Adrenal gland (tissue), 12 donors: ENCODE results near the gene FREY1. TPM values are rescaled to one million over a fixed set of nuclear protein-coding genes. Genes with fewer than 3 reads are reported as not detected.

Source experiments
- DNase-seq, 7 donors: peaks; one replicate each; pipeline ENCODE4 v3.0.0-alpha.2; 2019 to 2020
- H3K27ac ChIP-seq, 5 donors: fragments of 200-600 bp; sonication (generic) in 4 of 5; 1 replicate in 3 of 5; 2 replicates in 2 of 5; pipeline versions ENCODE4 v1.5.1 to v1.8.0; 2016 to 2020; ENCODE audit warnings: mild to moderate bottlenecking in 1 of 5
- H3K27me3 ChIP-seq: fragments of 200-600 bp; 2 replicates; pipeline ENCODE4 v1.8.0; 2021
- H3K36me3 ChIP-seq, 2 donors: fragments of 200-600 bp; replicated peaks in 1 of 2; 1 replicate in 1 of 2; 2 replicates in 1 of 2; pipeline versions ENCODE4 v1.5.1 to v1.8.0; 2018 to 2022
- H3K4me1 ChIP-seq, 2 donors: fragments of 200-600 bp; replicated peaks in 1 of 2; 1 replicate in 1 of 2; 2 replicates in 1 of 2; pipeline versions ENCODE4 v1.5.1 to v1.8.0; 2018 to 2021
- H3K4me3 ChIP-seq, 4 donors: fragments of 200-600 bp; sonication (generic) in 3 of 4; one replicate each; pipeline ENCODE4 v1.5.1; 2016 to 2018
- H3K9me3 ChIP-seq, 3 donors: fragments of 200-600 bp; sonication (generic) in 1 of 3; replicated peaks in 1 of 3; 1 replicate in 2 of 3; 2 replicates in 1 of 3; pipeline versions ENCODE4 v1.5.1 to v1.8.0; 2016 to 2021
- CTCF ChIP-seq, 6 experiments: fragments of 450-650 bp in 4 of 6; fragments of 200-600 bp in 2 of 6; sonication (generic) in 1 of 6; IDR thresholded peaks; 1 replicate in 5 of 6; 2 replicates in 1 of 6; pipeline versions ENCODE4 v1.5.1 to v1.8.0; 2016 to 2021; ENCODE audit warnings: antibody characterized with exemption in 6 of 6, mild to moderate bottlenecking in 2 of 6, moderate library complexity in 1 of 6
- POLR2A ChIP-seq, 2 donors: fragments of 450-650 bp; IDR thresholded peaks; one replicate each; pipeline ENCODE4 v1.6.1; 2017; ENCODE audit warnings: antibody characterized with exemption in 2 of 2, mild to moderate bottlenecking in 2 of 2, moderate library complexity in 1 of 2
- WGBS, 4 donors: extraction: QIAGEN DNeasy Blood & Tissue Kit in 2 of 4; methylation state at CpG; one replicate each; pipeline versions ENCODE4 v1.1.5 to v1.1.7; 2013 to 2017; 5-methylcytosine and 5-hydroxymethylcytosine counted together
- intact Hi-C, 2 donors: fragments of 100-400 bp; cut with DNase I; formaldehyde crosslinking; loops; one replicate each; pipeline versions ENCODE4 v1.14.1 to v1.15.0; 2022 to 2023
- polyA plus RNA-seq, 3 donors: library from polyadenylated mRNA; stranded (reverse); fragments of 200-250 nt in 2 of 3; fragments of 350-450 nt in 1 of 3; fragmentation: Illumina TruSeq in 1 of 3; extraction: RNeasy Lipid Tissue Mini Kit (QIAGEN cat#74804) in 1 of 3; gene quantifications; one replicate each; pipeline ENCODE4 v1.2.3, GENCODE V29; 2013 to 2014
- total RNA-seq, 9 donors: library from RNA; depleted of rRNA in 4 of 9; stranded (reverse); fragments of >200 nt in 4 of 9; fragments of 120-200 nt in 1 of 9; fragmentation: NEBNext Ultra II Directional in 1 of 9; extraction: Animal tissue kit (Norgen Biotek cat#: 25700) in 1 of 9; gene quantifications; one replicate each; pipeline versions ENCODE4 v1.1.0 to v1.2.4, GENCODE V29; 2013 to 2023
- donor health status: healthy with polysubstance abuse.
- donor health status: Bipolar disorder and iron deficiency.
- donor health status: DM: yes; HTN: yes; CAD: no.
- donor health status: DM: no; HTN: no; CAD: no.
- donor health status: DM: no; HTN: no; CAD: no.
- donor health status: DM: yes; HTN: yes; CAD: no.

Gene FREY1
- total and polyA plus RNA-seq, 12 donors, result 0.30 to 1.2 (median 0.79) TPM; not detected in 5

DNA sequence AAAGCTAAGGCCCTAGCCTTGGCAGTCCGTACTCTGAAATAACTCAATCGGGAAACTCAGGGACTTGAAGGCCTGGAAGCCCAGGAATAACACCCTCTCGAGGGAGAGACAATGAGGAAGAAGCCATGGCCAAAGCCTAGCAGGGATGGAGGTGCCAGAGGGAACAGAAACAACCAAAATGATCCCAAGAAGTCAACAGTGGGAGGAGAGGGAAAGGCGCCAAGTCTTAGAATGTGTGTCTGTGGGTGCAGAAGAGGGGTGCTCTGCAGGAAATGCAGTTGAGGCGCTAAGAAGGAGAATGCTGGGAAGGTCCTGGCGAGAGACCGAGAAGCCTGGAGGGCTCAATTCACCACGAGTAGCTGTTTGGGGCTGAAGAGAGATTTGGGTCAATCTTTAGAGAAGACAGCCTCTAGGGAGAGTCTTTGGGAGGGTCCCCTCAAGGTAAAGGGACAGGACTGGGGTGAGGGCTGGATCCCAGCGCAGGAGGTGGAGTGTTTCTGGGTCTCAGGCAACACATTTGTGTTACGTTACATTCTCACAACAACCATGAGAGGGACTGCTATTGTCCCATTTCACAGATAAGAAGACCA is 22.4 kb downstream of the FREY1 start:
- no peak for DNase-seq
- Histone ChIP-seq H3K9me3 (no peaks in the 10 kb centered on the region), H3K4me3 (no peak overlapping the region), H3K4me1 (peaks cover 10 to 31% of the 10 kb centered on the region in 2 donors), H3K27ac (peak overlapping the region in 1 of 5 donors; percentile 38), H3K27me3 (no peaks in the 10 kb centered on the region), H3K36me3 (peaks cover 0 to 18% of the 10 kb centered on the region in 2 donors)
- intact Hi-C loops, result no loop called here
- WGBS, 4 donors, result 86 to 92% (median 89%) methylated on average over 10 of the region's 10 CpGs
- TF ChIP-seq CTCF (IDR thresholded peaks at IDR 0.05) (no peak), POLR2A (IDR thresholded peaks at IDR 0.05) (no peak)

GRCh38 chr11:45881708-45882368 is 25.2 kb downstream of the FREY1 start:
- TF ChIP-seq CTCF (IDR thresholded peaks at IDR 0.05) (no peak), POLR2A (IDR thresholded peaks at IDR 0.05) (no peak)
- peak overlapping the region in 1 of 5 donors; percentile 44 for H3K27ac ChIP-seq
- DNase-seq, result no peak
- intact Hi-C loops, result no loop called here
- H3K27me3 ChIP-seq, result no peaks in the 10 kb centered on the region
- no peaks in the 10 kb centered on the region for H3K9me3 ChIP-seq
- peaks cover 14 to 34% of the 10 kb centered on the region in 2 donors for H3K4me1 ChIP-seq
- no peak overlapping the region for H3K4me3 ChIP-seq
- H3K36me3 ChIP-seq, result peaks cover 0 to 31% of the 10 kb centered on the region in 2 donors
- 62 to 71% (median 67%) methylated on average over 5 to 6 of the region's 6 CpGs for WGBS, 4 donors

DNA sequence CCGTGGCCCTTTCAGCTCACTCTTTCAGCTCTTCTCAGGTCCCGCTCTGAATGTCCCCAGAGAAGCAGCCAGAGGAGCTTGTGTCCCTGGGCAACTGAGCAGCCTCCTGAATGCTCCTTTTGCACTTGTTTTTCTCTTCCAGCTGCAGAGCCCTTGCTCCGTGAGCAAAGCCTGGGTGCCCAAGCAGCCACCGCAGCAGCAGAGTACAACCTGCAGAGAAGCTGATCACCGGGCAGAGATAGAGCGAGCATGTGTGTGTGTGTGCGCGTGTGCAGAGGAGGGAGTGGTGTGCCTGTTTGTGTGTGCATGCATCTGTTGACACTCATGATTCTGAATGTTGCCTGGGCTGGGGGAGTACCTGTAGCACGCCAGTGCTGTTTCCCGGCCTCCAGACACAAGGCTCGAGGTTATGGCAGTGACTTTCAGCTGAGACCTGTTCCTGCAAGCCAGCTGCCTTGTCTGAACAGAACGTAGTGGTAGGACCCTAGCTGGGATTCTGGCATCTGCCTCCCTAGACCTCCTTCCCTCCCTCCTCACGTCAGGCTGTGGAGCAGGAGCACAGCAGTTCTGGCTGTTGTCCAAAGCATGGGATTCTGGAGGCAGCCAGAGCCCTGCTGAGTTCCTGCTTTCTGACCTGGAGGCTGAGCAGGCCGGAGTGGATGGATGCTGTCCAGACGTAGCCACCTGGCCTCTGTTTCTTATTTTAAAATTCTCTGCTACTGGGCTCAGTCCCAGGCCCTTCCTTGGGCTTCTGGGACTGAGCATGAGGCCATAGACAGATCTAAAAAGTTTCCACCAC is 26.1 kb downstream of the FREY1 start:
- Histone ChIP-seq H3K36me3 (peaks cover 0 to 40% of the 10 kb centered on the region in 2 donors), H3K4me3 (no peak overlapping the region), H3K27me3 (no peaks in the 10 kb centered on the region), H3K4me1 (peaks cover 14 to 32% of the 10 kb centered on the region in 2 donors), H3K27ac (peak overlapping the region in 2 of 5 donors; percentile 66 to 79), H3K9me3 (no peaks in the 10 kb centered on the region)
- WGBS, 4 donors, result 59 to 72% (median 67%) methylated on average over 11 to 15 of the region's 15 CpGs
- DNase-seq, result no peak
- no peak for TF ChIP-seq CTCF (IDR thresholded peaks at IDR 0.05)
- no peak for TF ChIP-seq POLR2A (IDR thresholded peaks at IDR 0.05)
- intact Hi-C loops, result no loop called here
